OCI-LY7 (cell line): Measurements from ENCODE around the gene VPS54. TPM values are rescaled to one million over a fixed set of nuclear protein-coding genes. Genes with fewer than 3 reads are reported as not detected.

Experiments used
- BruUV-seq: library from RNA; stranded (reverse); fragments of 400-500 nt; replicated peaks from 2 replicates; lab custom pipeline; 2021; lab: Mats Ljungman, UMichigan
- CTCF ChIA-PET: fragments of 300-600 bp; sonication (Branson Sonifier 250); formaldehyde crosslinking; loops from one replicate; lab custom pipeline; 2022; ENCODE audit warnings: antibody characterized with exemption; ENCODE audit not compliant: unreplicated experiment; lab: Charles Lee
- POLR2A ChIA-PET: fragments of 300-600 bp; sonication (Branson Sonifier 250); formaldehyde crosslinking; loops from one replicate; lab custom pipeline; 2022; ENCODE audit warnings: antibody characterized with exemption; lab: Charles Lee
- DNase-seq: peaks from one replicate; pipeline ENCODE4 v3.0.0-alpha.2; 2015; ENCODE audit warnings: low spot score
- H2AFZ ChIP-seq: fragments of 200-600 bp; sonication (generic), shearing (Covaris generic); 2 replicates; pipeline ENCODE4 v1.6.1; 2014; ENCODE audit warnings: mild to moderate bottlenecking, antibody characterized with exemption, low read length, moderate library complexity
- H3K27ac ChIP-seq: fragments of 200-600 bp; sonication (generic); 2 replicates; pipeline ENCODE4 v1.5.1; 2014; ENCODE audit warnings: mixed run types, low read depth, mild to moderate bottlenecking, moderate library complexity, low read length, inconsistent platforms; ENCODE audit not compliant: poor library complexity, severe bottlenecking
- H3K36me3 ChIP-seq: fragments of 200-600 bp; sonication (generic); 2 replicates; pipeline ENCODE4 v1.6.1; 2014; ENCODE audit warnings: mild to moderate bottlenecking, antibody characterized with exemption, low read length, moderate library complexity, mixed read lengths; ENCODE audit not compliant: insufficient read depth
- H3K4me1 ChIP-seq: fragments of 200-600 bp; sonication (generic); 2 replicates; pipeline ENCODE4 v1.5.1; 2014; ENCODE audit warnings: mild to moderate bottlenecking, low read length; ENCODE audit not compliant: insufficient read depth, poor library complexity, severe bottlenecking
- H3K4me2 ChIP-seq: fragments of 200-600 bp; sonication (generic); 2 replicates; pipeline ENCODE4 v1.6.1; 2014; ENCODE audit warnings: mild to moderate bottlenecking, low read length
- H3K4me3 ChIP-seq: fragments of 200-600 bp; sonication (generic); 2 replicates; pipeline ENCODE4 v1.5.1; 2014; ENCODE audit warnings: mild to moderate bottlenecking, low read depth, low read length; ENCODE audit not compliant: poor library complexity, severe bottlenecking
- H3K79me2 ChIP-seq: fragments of 200-600 bp; sonication (generic); 2 replicates; pipeline ENCODE4 v1.6.1; 2016; ENCODE audit warnings: low read depth, mild to moderate bottlenecking, low read length, moderate library complexity, mixed read lengths; ENCODE audit not compliant: insufficient read depth
- H3K9me2 ChIP-seq: fragments of 200-600 bp; sonication (generic); 2 replicates; pipeline ENCODE4 v1.6.1; 2016; ENCODE audit warnings: mild to moderate bottlenecking, low read length, mixed read lengths; ENCODE audit not compliant: insufficient read depth
- H3K9me3 ChIP-seq: fragments of 200-600 bp; sonication (generic); 2 replicates; pipeline ENCODE4 v1.6.1; 2014; ENCODE audit warnings: mild to moderate bottlenecking, mixed run types, low read length, mixed read lengths
- H4K20me1 ChIP-seq: fragments of 200-600 bp; sonication (generic); 2 replicates; pipeline ENCODE4 v1.6.1; 2014; ENCODE audit warnings: mild to moderate bottlenecking, antibody characterized with exemption, low read length, moderate library complexity, mixed read lengths; ENCODE audit not compliant: insufficient read depth
- EZH2phosphoT487 ChIP-seq: fragments of 200-600 bp; sonication (generic); IDR thresholded peaks from 2 replicates; pipeline ENCODE4 v1.6.1; 2018; ENCODE audit warnings: low read depth, borderline replicate concordance, mild to moderate bottlenecking, mixed run types, antibody characterized with exemption, low read length, moderate library complexity, mixed read lengths
- intact Hi-C: fragments of 100-400 bp; cut with micrococcal nuclease; formaldehyde crosslinking; loops from one replicate; pipeline ENCODE4 v1.10.0; 2022; ENCODE audit not compliant: unreplicated experiment
- total RNA-seq, 2 experiments: library from RNA; depleted of rRNA in 1 of 2; stranded (reverse); fragments of >200 nt in 1 of 2; shearing (Covaris generic) in 1 of 2; gene quantifications; 2 replicates each; pipeline ENCODE4 v1.2.3, GENCODE V29; 2014 to 2022
- TF ChIP-seq, protein P1 (sequence below): fragments of 200-600 bp; sonication (generic); conservative IDR thresholded peaks from 2 replicates; pipeline ENCODE4 v1.5.1; 2014; ENCODE audit warnings: mild to moderate bottlenecking, antibody characterized with exemption, low read length, moderate library complexity, mixed read lengths

The VPS54 gene
- total RNA-seq, 2 experiments from 2014 or later, result 14.7 to 17.8 TPM

DNA sequence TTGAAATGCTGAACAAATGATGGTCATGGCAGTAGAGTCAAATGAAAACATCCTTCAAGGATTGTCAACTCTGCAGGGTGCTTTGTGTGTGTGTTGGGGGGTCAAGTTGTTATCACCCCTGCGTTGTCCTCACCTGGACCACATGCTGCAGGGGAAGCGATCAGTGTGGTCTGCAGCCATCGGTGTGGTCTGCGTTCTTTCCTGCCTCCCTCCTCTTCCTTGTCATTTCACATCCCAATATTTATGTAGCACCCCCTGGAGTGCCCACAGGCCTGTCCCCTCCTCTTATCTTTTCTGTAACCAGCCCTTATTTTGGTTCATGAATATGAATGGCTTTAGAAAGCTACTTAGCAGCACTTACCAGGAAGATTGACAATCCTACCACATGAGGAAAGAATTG, 138.6 kb downstream of the VPS54 start:
- Histone ChIP-seq H3K27ac (no peak overlapping the region), H3K9me2 (no peaks in the 10 kb centered on the region), H3K79me2 (no peaks in the 10 kb centered on the region), H3K4me1 (no peaks in the 10 kb centered on the region), H3K36me3 (peaks cover 77% of the 10 kb centered on the region), H2AFZ (no peak overlapping the region), H3K4me3 (no peak overlapping the region), H4K20me1 (no peaks in the 10 kb centered on the region), H3K4me2 (no peak overlapping the region), H3K9me3 (no peaks in the 10 kb centered on the region)
- intact Hi-C loops, result no loop called here
- ChIA-PET CTCF (no interaction called here), POLR2A (interaction anchor here (0.9 kb wide), 1 partner anchor 1445 kb away, joined by 3 read pairs; no protein-coding TSS in a partner anchor)
- no peak for TF ChIP-seq EZH2phosphoT487
- TF ChIP-seq, protein P1, sequence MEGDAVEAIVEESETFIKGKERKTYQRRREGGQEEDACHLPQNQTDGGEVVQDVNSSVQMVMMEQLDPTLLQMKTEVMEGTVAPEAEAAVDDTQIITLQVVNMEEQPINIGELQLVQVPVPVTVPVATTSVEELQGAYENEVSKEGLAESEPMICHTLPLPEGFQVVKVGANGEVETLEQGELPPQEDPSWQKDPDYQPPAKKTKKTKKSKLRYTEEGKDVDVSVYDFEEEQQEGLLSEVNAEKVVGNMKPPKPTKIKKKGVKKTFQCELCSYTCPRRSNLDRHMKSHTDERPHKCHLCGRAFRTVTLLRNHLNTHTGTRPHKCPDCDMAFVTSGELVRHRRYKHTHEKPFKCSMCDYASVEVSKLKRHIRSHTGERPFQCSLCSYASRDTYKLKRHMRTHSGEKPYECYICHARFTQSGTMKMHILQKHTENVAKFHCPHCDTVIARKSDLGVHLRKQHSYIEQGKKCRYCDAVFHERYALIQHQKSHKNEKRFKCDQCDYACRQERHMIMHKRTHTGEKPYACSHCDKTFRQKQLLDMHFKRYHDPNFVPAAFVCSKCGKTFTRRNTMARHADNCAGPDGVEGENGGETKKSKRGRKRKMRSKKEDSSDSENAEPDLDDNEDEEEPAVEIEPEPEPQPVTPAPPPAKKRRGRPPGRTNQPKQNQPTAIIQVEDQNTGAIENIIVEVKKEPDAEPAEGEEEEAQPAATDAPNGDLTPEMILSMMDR, result no peak
- no peak for DNase-seq
- BruUV-seq, result no TSS peak

DNA sequence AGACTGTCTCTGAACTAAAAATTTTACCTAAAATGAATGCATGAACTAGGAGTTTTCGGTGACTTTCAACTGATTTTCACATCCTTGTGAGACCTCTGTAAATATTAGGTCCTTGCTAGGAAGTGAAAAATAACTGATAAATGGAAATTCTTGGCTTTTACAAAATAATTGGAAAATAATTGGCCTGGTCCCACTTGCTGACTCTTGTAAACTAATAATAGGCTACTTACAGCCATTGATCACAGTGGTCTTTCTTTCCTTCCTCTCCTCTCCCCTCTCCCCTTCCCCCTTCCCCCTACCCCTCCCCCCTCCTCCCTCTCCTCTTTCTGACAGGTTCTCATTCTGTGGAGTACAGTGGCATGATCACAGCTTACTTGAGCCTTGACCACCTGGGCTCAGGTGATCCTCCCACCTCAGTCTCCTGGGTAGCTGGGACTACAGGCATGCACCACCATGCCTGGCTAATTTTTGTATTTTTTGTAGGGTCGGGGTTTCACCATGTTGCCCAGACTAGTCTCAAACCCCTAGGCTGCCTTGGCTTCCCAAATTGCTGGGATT, 139.3 kb downstream of the VPS54 start:
- no peaks in the 10 kb centered on the region for H3K9me2 ChIP-seq
- H2AFZ ChIP-seq, result no peak overlapping the region
- no peaks in the 10 kb centered on the region for H4K20me1 ChIP-seq
- no peak overlapping the region for H3K4me3 ChIP-seq
- H3K4me2 ChIP-seq, result no peak overlapping the region
- no peak for DNase-seq
- no peaks in the 10 kb centered on the region for H3K79me2 ChIP-seq
- BruUV-seq, result no TSS peak
- ChIA-PET POLR2A (no interaction called here), CTCF (no interaction called here)
- no peak for TF ChIP-seq EZH2phosphoT487
- TF ChIP-seq, protein P1, result no peak
- H3K27ac ChIP-seq, result no peak overlapping the region
- intact Hi-C loops, result no loop called here
- H3K4me1 ChIP-seq, result no peaks in the 10 kb centered on the region
- no peaks in the 10 kb centered on the region for H3K9me3 ChIP-seq
- H3K36me3 ChIP-seq, result peaks cover 78% of the 10 kb centered on the region

DNA sequence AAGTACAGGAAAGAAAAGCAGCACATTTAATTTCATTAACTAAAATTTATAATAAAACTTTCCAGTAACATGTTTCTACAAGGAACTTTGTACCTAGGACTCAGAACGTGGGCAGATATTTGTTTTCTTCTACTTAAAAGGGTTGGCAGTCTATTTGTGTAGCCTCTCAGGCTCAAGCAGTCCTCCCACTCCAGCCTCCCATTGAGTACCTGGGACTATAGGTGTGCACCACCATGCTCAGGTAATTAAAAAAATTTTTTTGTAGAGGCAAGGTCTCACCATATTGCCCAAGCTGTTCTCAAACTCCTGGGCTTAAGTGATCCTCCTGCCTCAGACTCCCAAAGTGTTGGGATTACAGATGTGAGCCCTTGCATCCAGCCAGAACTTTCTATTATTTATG, 140.7 kb downstream of the VPS54 start:
- no peaks in the 10 kb centered on the region for H3K79me2 ChIP-seq
- no TSS peak for BruUV-seq
- no peak overlapping the region for H3K4me3 ChIP-seq
- H2AFZ ChIP-seq, result no peak overlapping the region
- TF ChIP-seq, protein P1, result no peak
- peaks cover 9% of the 10 kb centered on the region for H3K9me3 ChIP-seq
- ChIA-PET POLR2A (interaction anchor here (0.7 to 1.2 kb wide), 3 partner anchors 12 to 180 kb away, joined by 3 to 5 read pairs (median 3); no protein-coding TSS in a partner anchor), CTCF (no interaction called here)
- no peaks in the 10 kb centered on the region for H4K20me1 ChIP-seq
- H3K9me2 ChIP-seq, result no peaks in the 10 kb centered on the region
- H3K36me3 ChIP-seq, result peaks cover 80% of the 10 kb centered on the region
- H3K27ac ChIP-seq, result no peak overlapping the region
- no peaks in the 10 kb centered on the region for H3K4me1 ChIP-seq
- intact Hi-C loops, result no loop called here
- no peak for DNase-seq
- H3K4me2 ChIP-seq, result no peak overlapping the region
